SK-N-SH treated with all-trans-retinoic acid at 6 μM for 48 hours (cell line): ENCODE measurements around the gene SMAD9.

Source experiments
- ATAC-seq: fragments of 200-7000 bp; cut with Tn5 transposase; 3 replicates; pipeline ENCODE4 v1.9.1; 2020; ENCODE audit warnings: mild to moderate bottlenecking, moderate library complexity
- ARNTL ChIP-seq: fragments of 450-650 bp; formaldehyde crosslinking; IDR thresholded peaks from 2 replicates; pipeline ENCODE4 v1.5.0; 2020; ENCODE audit warnings: low read depth, mild to moderate bottlenecking, moderate library complexity, borderline replicate concordance
- BACH2 ChIP-seq: fragments of 250-450 bp; sonication (Bioruptor Pico); IDR thresholded peaks from 2 replicates; pipeline ENCODE4 v1.9.0; 2021; ENCODE audit warnings: mild to moderate bottlenecking, borderline replicate concordance
- CSDC2 ChIP-seq: fragments of 250-450 bp; sonication (Bioruptor Pico); IDR thresholded peaks from 2 replicates; pipeline ENCODE4 v1.5.0; 2020; ENCODE audit warnings: mild to moderate bottlenecking, moderate library complexity
- GLIS3 ChIP-seq: fragments of 250-450 bp; sonication (Bioruptor Pico); IDR thresholded peaks from 2 replicates; pipeline ENCODE4 v1.5.0; 2020; ENCODE audit warnings: mild to moderate bottlenecking, moderate library complexity
- ISL1 ChIP-seq: fragments of 250-450 bp; sonication (Bioruptor Pico); IDR thresholded peaks from 2 replicates; pipeline ENCODE4 v2.1.2; 2022; ENCODE audit warnings: mild to moderate bottlenecking, moderate library complexity
- PPARA ChIP-seq: fragments of 250-450 bp; sonication (Bioruptor Pico); IDR thresholded peaks from 2 replicates; pipeline ENCODE4 v1.5.0; 2020; ENCODE audit warnings: mild to moderate bottlenecking, borderline replicate concordance
- ZC3H10 ChIP-seq: fragments of 250-450 bp; sonication (Bioruptor Pico); IDR thresholded peaks from 2 replicates; pipeline ENCODE4 v1.5.1; 2021; ENCODE audit warnings: mild to moderate bottlenecking, moderate library complexity
- ZFP3 ChIP-seq: fragments of 250-450 bp; sonication (Bioruptor Pico); IDR thresholded peaks from 2 replicates; pipeline ENCODE4 v1.5.0; 2020; ENCODE audit warnings: mild to moderate bottlenecking, moderate library complexity
- ZFP30 ChIP-seq: fragments of 450-650 bp; formaldehyde crosslinking; IDR thresholded peaks from 2 replicates; pipeline ENCODE4 v1.5.0; 2022; ENCODE audit warnings: mild to moderate bottlenecking, moderate library complexity
- ZNF565 ChIP-seq: fragments of 450-650 bp; formaldehyde crosslinking; conservative IDR thresholded peaks from 2 replicates; pipeline ENCODE4 v1.5.0; 2020; ENCODE audit warnings: low read depth, mild to moderate bottlenecking, moderate library complexity
- ZNF70 ChIP-seq: fragments of 450-650 bp; formaldehyde crosslinking; IDR thresholded peaks from 2 replicates; pipeline ENCODE4 v1.5.0; 2020; ENCODE audit warnings: mild to moderate bottlenecking, moderate library complexity
- TF ChIP-seq, protein P1 (sequence below): fragments of 250-450 bp; sonication (Bioruptor Pico); IDR thresholded peaks from 2 replicates; pipeline ENCODE4 v1.5.1; 2020; ENCODE audit warnings: low read depth, mild to moderate bottlenecking, moderate library complexity
- TF ChIP-seq, protein P2 (sequence below): fragments of 250-450 bp; sonication (Bioruptor Pico); IDR thresholded peaks from 2 replicates; pipeline ENCODE4 v1.5.1; 2021; ENCODE audit warnings: mild to moderate bottlenecking, moderate library complexity
- TF ChIP-seq, protein P3 (sequence below): fragments of 250-450 bp; sonication (Bioruptor Pico); IDR thresholded peaks from 2 replicates; pipeline ENCODE4 v1.5.0; 2020; ENCODE audit warnings: mild to moderate bottlenecking, moderate library complexity
- TF ChIP-seq, protein P4 (sequence below): fragments of 250-450 bp; sonication (Bioruptor Pico); IDR thresholded peaks from 2 replicates; pipeline ENCODE4 v1.8.0; 2020; ENCODE audit warnings: mild to moderate bottlenecking, moderate library complexity, borderline replicate concordance
- TF ChIP-seq, protein P5 (sequence below): fragments of 250-450 bp; sonication (Bioruptor Pico); IDR thresholded peaks from 2 replicates; pipeline ENCODE4 v1.8.0; 2021; ENCODE audit warnings: low read depth, mild to moderate bottlenecking, moderate library complexity, borderline replicate concordance

The SMAD9 gene

DNA sequence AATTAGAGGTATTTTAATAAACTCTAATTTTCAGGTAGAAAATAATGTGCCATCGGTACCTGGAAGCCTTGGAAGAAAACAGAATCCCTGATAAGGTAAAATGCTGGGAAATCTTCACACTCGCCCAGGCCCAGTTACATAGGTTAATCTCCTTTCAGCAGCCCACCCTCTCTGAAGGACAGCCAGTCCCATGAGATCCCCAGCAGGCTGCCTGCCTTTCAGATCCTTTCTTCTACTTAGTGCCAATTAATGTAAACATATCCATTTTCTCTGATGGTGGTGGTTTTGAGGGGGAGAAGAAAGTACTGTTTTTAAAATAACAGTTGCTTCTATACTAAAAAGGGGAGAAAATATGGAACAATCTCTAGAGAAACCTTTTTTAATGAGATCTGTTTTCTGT lies 12.2 kb downstream of the SMAD9 start:
- TF ChIP-seq GLIS3 (CRISPR knock-in tag): no peak
- no peak for TF ChIP-seq PPARA (CRISPR knock-in tag)
- TF ChIP-seq, protein P1, sequence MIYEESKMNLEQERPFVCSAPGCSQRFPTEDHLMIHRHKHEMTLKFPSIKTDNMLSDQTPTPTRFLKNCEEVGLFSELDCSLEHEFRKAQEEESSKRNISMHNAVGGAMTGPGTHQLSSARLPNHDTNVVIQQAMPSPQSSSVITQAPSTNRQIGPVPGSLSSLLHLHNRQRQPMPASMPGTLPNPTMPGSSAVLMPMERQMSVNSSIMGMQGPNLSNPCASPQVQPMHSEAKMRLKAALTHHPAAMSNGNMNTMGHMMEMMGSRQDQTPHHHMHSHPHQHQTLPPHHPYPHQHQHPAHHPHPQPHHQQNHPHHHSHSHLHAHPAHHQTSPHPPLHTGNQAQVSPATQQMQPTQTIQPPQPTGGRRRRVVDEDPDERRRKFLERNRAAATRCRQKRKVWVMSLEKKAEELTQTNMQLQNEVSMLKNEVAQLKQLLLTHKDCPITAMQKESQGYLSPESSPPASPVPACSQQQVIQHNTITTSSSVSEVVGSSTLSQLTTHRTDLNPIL (CRISPR knock-in tag): no peak
- TF ChIP-seq, protein P2, sequence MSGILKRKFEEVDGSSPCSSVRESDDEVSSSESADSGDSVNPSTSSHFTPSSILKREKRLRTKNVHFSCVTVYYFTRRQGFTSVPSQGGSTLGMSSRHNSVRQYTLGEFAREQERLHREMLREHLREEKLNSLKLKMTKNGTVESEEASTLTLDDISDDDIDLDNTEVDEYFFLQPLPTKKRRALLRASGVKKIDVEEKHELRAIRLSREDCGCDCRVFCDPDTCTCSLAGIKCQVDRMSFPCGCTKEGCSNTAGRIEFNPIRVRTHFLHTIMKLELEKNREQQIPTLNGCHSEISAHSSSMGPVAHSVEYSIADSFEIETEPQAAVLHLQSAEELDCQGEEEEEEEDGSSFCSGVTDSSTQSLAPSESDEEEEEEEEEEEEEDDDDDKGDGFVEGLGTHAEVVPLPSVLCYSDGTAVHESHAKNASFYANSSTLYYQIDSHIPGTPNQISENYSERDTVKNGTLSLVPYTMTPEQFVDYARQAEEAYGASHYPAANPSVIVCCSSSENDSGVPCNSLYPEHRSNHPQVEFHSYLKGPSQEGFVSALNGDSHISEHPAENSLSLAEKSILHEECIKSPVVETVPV (CRISPR knock-in tag): no peak
- TF ChIP-seq BACH2 (CRISPR knock-in tag): no peak
- no peak for TF ChIP-seq ZNF70 (CRISPR knock-in tag)
- TF ChIP-seq ZC3H10 (CRISPR knock-in tag): no peak
- TF ChIP-seq ISL1 (CRISPR knock-in tag): no peak
- TF ChIP-seq, protein P3, sequence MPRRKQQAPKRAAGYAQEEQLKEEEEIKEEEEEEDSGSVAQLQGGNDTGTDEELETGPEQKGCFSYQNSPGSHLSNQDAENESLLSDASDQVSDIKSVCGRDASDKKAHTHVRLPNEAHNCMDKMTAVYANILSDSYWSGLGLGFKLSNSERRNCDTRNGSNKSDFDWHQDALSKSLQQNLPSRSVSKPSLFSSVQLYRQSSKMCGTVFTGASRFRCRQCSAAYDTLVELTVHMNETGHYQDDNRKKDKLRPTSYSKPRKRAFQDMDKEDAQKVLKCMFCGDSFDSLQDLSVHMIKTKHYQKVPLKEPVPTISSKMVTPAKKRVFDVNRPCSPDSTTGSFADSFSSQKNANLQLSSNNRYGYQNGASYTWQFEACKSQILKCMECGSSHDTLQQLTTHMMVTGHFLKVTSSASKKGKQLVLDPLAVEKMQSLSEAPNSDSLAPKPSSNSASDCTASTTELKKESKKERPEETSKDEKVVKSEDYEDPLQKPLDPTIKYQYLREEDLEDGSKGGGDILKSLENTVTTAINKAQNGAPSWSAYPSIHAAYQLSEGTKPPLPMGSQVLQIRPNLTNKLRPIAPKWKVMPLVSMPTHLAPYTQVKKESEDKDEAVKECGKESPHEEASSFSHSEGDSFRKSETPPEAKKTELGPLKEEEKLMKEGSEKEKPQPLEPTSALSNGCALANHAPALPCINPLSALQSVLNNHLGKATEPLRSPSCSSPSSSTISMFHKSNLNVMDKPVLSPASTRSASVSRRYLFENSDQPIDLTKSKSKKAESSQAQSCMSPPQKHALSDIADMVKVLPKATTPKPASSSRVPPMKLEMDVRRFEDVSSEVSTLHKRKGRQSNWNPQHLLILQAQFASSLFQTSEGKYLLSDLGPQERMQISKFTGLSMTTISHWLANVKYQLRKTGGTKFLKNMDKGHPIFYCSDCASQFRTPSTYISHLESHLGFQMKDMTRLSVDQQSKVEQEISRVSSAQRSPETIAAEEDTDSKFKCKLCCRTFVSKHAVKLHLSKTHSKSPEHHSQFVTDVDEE (CRISPR knock-in tag): no peak
- TF ChIP-seq ZFP3 (CRISPR knock-in tag): no peak
- TF ChIP-seq, protein P4, sequence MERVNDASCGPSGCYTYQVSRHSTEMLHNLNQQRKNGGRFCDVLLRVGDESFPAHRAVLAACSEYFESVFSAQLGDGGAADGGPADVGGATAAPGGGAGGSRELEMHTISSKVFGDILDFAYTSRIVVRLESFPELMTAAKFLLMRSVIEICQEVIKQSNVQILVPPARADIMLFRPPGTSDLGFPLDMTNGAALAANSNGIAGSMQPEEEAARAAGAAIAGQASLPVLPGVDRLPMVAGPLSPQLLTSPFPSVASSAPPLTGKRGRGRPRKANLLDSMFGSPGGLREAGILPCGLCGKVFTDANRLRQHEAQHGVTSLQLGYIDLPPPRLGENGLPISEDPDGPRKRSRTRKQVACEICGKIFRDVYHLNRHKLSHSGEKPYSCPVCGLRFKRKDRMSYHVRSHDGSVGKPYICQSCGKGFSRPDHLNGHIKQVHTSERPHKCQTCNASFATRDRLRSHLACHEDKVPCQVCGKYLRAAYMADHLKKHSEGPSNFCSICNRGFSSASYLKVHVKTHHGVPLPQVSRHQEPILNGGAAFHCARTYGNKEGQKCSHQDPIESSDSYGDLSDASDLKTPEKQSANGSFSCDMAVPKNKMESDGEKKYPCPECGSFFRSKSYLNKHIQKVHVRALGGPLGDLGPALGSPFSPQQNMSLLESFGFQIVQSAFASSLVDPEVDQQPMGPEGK: no peak
- no peak for TF ChIP-seq ZNF565
- TF ChIP-seq ARNTL (CRISPR knock-in tag): no peak
- no peak for TF ChIP-seq CSDC2 (CRISPR knock-in tag)
- no peak for ATAC-seq

DNA sequence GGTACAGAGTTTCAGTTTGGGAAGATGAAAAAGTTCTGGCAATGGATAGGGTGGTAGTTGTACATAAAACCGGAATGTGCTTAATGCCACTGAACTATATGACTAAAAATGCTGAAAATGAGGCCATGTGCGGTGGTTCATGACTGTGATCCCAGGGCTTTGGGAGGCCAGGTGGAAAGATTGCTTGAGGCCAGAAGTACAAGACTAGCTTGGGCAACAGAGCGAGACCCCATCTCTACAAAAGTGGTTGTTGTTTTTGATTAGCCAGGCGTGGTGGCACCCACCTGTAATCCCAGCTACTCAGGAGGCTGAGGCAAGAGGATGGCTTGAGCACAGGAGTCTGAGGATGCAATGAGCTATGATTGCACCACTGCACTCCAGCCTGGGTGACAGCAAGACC lies 12.8 kb downstream of the SMAD9 start:
- TF ChIP-seq, protein P4: no peak
- no peak for TF ChIP-seq ZNF565
- TF ChIP-seq, protein P2 (CRISPR knock-in tag): no peak
- TF ChIP-seq ZC3H10 (CRISPR knock-in tag): no peak
- TF ChIP-seq, protein P5, sequence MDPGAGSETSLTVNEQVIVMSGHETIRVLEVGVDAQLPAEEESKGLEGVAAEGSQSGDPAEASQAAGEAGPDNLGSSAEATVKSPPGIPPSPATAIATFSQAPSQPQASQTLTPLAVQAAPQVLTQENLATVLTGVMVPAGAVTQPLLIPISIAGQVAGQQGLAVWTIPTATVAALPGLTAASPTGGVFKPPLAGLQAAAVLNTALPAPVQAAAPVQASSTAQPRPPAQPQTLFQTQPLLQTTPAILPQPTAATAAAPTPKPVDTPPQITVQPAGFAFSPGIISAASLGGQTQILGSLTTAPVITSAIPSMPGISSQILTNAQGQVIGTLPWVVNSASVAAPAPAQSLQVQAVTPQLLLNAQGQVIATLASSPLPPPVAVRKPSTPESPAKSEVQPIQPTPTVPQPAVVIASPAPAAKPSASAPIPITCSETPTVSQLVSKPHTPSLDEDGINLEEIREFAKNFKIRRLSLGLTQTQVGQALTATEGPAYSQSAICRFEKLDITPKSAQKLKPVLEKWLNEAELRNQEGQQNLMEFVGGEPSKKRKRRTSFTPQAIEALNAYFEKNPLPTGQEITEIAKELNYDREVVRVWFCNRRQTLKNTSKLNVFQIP (CRISPR knock-in tag): no peak
- no peak for TF ChIP-seq ZNF70 (CRISPR knock-in tag)
- TF ChIP-seq, protein P3 (CRISPR knock-in tag): no peak
- no peak for TF ChIP-seq ZFP30 (CRISPR knock-in tag)
- no peak for ATAC-seq
